Fibroblast of villous mesenchyme (primary cell): ENCODE data around the gene PXYLP1. TPM values are rescaled to one million over a fixed set of nuclear protein-coding genes. Genes with fewer than 3 reads are reported as not detected.

Experiments used
- DNase-seq: peaks from one replicate; pipeline ENCODE4 v3.0.0-alpha.2; 2010; ENCODE audit warnings: low read depth
- H3K4me3 ChIP-seq: 2 replicates; pipeline ENCODE4 v1.5.1; 2011; ENCODE audit warnings: low read depth, mild to moderate bottlenecking, low read length
- CTCF ChIP-seq: IDR thresholded peaks from 2 replicates; pipeline ENCODE4 v1.5.1; 2012; ENCODE audit warnings: low read depth, mild to moderate bottlenecking, low read length; ENCODE audit not compliant: insufficient read depth
- total RNA-seq: library from RNA; depleted of rRNA; stranded (reverse); fragments of >200 nt; gene quantifications from 2 replicates; pipeline ENCODE4 v1.2.3, GENCODE V29; 2012

Gene PXYLP1
- total RNA-seq, 1 donor: 3.5 TPM

GRCh38 chr3:141268791-141269190, 37.2 kb downstream of the PXYLP1 start:
- no peak overlapping the region for H3K4me3 ChIP-seq
- no peak for TF ChIP-seq CTCF

GRCh38 chr3:141269961-141270360, 38.3 kb downstream of the PXYLP1 start:
- no peak overlapping the region for H3K4me3 ChIP-seq
- TF ChIP-seq CTCF: no peak
- DNase-seq: no peak

More at GRCh38 chr3:141268791-141269190, 37.2 kb downstream of the PXYLP1 start:
- DNase-seq: no peak

- no peak overlapping the region for H3K4me3 ChIP-seq
- TF ChIP-seq CTCF: no peak
- DNase-seq: no peak
These were observed 39.8 kb downstream of the PXYLP1 start for GRCh38 chr3:141271279-141272030.

GRCh38 chr3:141272906-141273662, 41.5 kb downstream of the PXYLP1 start:
- no peak overlapping the region for H3K4me3 ChIP-seq
- peak; percentile 26 for DNase-seq
- TF ChIP-seq CTCF: no peak

GRCh38 chr3:141273700-141274410, 42.2 kb downstream of the PXYLP1 start:
- TF ChIP-seq CTCF: no peak
- DNase-seq: no peak
- no peak overlapping the region for H3K4me3 ChIP-seq

- DNase-seq: no peak
These were observed 42.9 kb downstream of the PXYLP1 start for GRCh38 chr3:141274411-141275031.

More at GRCh38 chr3:141274411-141275031, 42.9 kb downstream of the PXYLP1 start:
- no peak overlapping the region for H3K4me3 ChIP-seq
- TF ChIP-seq CTCF: no peak
